H1 (cell line): Measurements from ENCODE around the gene ATR. TPM values are rescaled to one million over a fixed set of nuclear protein-coding genes. Genes with fewer than 3 reads are reported as not detected.

ENCODE experiments used
- CTCF ChIA-PET: fragments of 300-600 bp; sonication (Branson Sonifier 250); formaldehyde crosslinking; loops from one replicate; lab custom pipeline; 2021; ENCODE audit not compliant: partially characterized antibody; lab: Charles Lee
- POLR2A ChIA-PET: fragments of 300-600 bp; sonication (Branson Sonifier 250); formaldehyde crosslinking; loops from one replicate; lab custom pipeline; 2021; ENCODE audit warnings: inconsistent platforms; ENCODE audit not compliant: partially characterized antibody; lab: Charles Lee
- DNase-seq, 2 experiments: peaks; one replicate each; pipeline versions ENCODE4 v3.0.0 to v3.0.0-alpha.2; 2010 to 2022; ENCODE audit warnings: low spot score in 2 of 2, low read depth in 1 of 2, mixed read lengths in 1 of 2
- FAIRE-seq: peaks from 2 replicates; lab custom pipeline; 2011; peaks lifted over from hg19 to GRCh38; lab: Jason Lieb, UNC
- H2AFZ ChIP-seq: 2 replicates; pipeline ENCODE4 v1.8.1; 2012; ENCODE audit warnings: low read length, inconsistent platforms
- H2AK5ac ChIP-seq: 2 replicates; pipeline ENCODE4 v1.6.1; 2013; ENCODE audit warnings: low read depth, low read length
- H2BK120ac ChIP-seq: replicated peaks from 2 replicates; pipeline ENCODE3; 2013; ENCODE audit warnings: low read depth, low read length, inconsistent platforms
- H2BK12ac ChIP-seq: 2 replicates; pipeline ENCODE4 v1.6.1; 2013; ENCODE audit warnings: low read depth, low read length
- H2BK15ac ChIP-seq: 2 replicates; pipeline ENCODE4 v1.6.1; 2013; ENCODE audit warnings: low read length
- H2BK20ac ChIP-seq: 2 replicates; pipeline ENCODE4 v1.6.1; 2013; ENCODE audit warnings: low read length
- H2BK5ac ChIP-seq: 2 replicates; pipeline ENCODE4 v1.6.1; 2013; ENCODE audit warnings: low read depth, low read length
- H3K14ac ChIP-seq: 2 replicates; pipeline ENCODE4 v1.6.1; 2013; ENCODE audit warnings: inconsistent platforms; ENCODE audit not compliant: insufficient read length
- H3K18ac ChIP-seq: 2 replicates; pipeline ENCODE4 v1.6.1; 2013; ENCODE audit warnings: low read length; ENCODE audit errors: extremely low read depth
- H3K23ac ChIP-seq: 2 replicates; pipeline ENCODE4 v1.6.1; 2013; ENCODE audit warnings: inconsistent platforms; ENCODE audit not compliant: insufficient read length
- H3K23me2 ChIP-seq: 2 replicates; pipeline ENCODE4 v1.6.1; 2013; ENCODE audit warnings: low read depth, low read length
- H3K27ac ChIP-seq: 2 replicates; pipeline ENCODE4 v1.6.1; 2011; ENCODE audit warnings: low read depth, low read length, inconsistent platforms
- H3K27me3 ChIP-seq, 4 experiments: replicated peaks in 1 of 4; 1 replicate in 1 of 4; 2 replicates in 3 of 4; pipeline versions ENCODE4 v1.6.1 to v1.8.1; 2011 to 2013; ENCODE audit warnings: low read length in 3 of 4, mild to moderate bottlenecking in 3 of 4, inconsistent platforms in 2 of 4, mixed read lengths in 2 of 4, moderate library complexity in 1 of 4; ENCODE audit not compliant: control insufficient read depth in 3 of 4, insufficient read depth in 3 of 4; ENCODE audit errors: extremely low read depth in 1 of 4
- H3K36me3 ChIP-seq, 4 experiments: 2 replicates each; pipeline versions ENCODE4 v1.6.1 to v1.8.1; 2011 to 2013; ENCODE audit warnings: mild to moderate bottlenecking in 4 of 4, low read length in 3 of 4, moderate library complexity in 2 of 4, control low read depth in 1 of 4, inconsistent platforms in 1 of 4; ENCODE audit not compliant: insufficient read depth in 4 of 4, control insufficient read depth in 2 of 4
- H3K4ac ChIP-seq: replicated peaks from 2 replicates; pipeline ENCODE3; 2013; ENCODE audit warnings: low read length, low read depth, mixed read lengths, inconsistent platforms; ENCODE audit not compliant: insufficient read length
- H3K4me1 ChIP-seq, 4 experiments: replicated peaks in 1 of 4; 1 replicate in 1 of 4; 2 replicates in 3 of 4; pipeline versions ENCODE4 v1.6.1 to v1.8.1; 2011 to 2013; ENCODE audit warnings: low read length in 3 of 4, inconsistent platforms in 2 of 4, mixed read lengths in 1 of 4; ENCODE audit not compliant: insufficient read depth in 4 of 4, control insufficient read depth in 3 of 4
- H3K4me2 ChIP-seq, 2 experiments: 2 replicates each; pipeline versions ENCODE4 v1.6.1 to v1.8.1; 2011 to 2013; ENCODE audit warnings: low read depth in 2 of 2, low read length in 2 of 2, control low read depth in 1 of 2, inconsistent platforms in 1 of 2, mild to moderate bottlenecking in 1 of 2; ENCODE audit not compliant: insufficient read depth in 1 of 2
- H3K4me3 ChIP-seq, 4 experiments: fragments of 200-600, 300-600 bp in 1 of 4; sonication (generic), shearing (Covaris generic), sonication (Bioruptor Twin) in 1 of 4; 2 replicates each; pipeline versions ENCODE4 v1.5.1 to v1.8.1; 2011 to 2016; ENCODE audit warnings: low read length in 4 of 4, low read depth in 3 of 4, control low read depth in 2 of 4, inconsistent platforms in 2 of 4, mild to moderate bottlenecking in 2 of 4, mixed read lengths in 1 of 4, moderate library complexity in 1 of 4; ENCODE audit not compliant: insufficient read depth in 2 of 4; ENCODE audit errors: extremely low read depth in 1 of 4
- H3K56ac ChIP-seq: replicated peaks from 2 replicates; pipeline ENCODE3; 2013; ENCODE audit warnings: low read depth, mild to moderate bottlenecking, mixed read lengths, low read length, inconsistent platforms; ENCODE audit not compliant: insufficient read length
- H3K79me1 ChIP-seq: 2 replicates; pipeline ENCODE4 v1.6.1; 2013; ENCODE audit warnings: low read depth, low read length, control low read depth
- H3K79me2 ChIP-seq, 2 experiments: 2 replicates each; pipeline versions ENCODE4 v1.6.1 to v1.8.1; 2012 to 2013; ENCODE audit warnings: low read length in 2 of 2, mild to moderate bottlenecking in 2 of 2, inconsistent platforms in 1 of 2; ENCODE audit not compliant: insufficient read depth in 2 of 2, control insufficient read depth in 1 of 2
- H3K9ac ChIP-seq, 4 experiments: replicated peaks in 1 of 4; 1 replicate in 1 of 4; 2 replicates in 3 of 4; pipeline versions ENCODE4 v1.6.1 to v1.8.1; 2011 to 2013; ENCODE audit warnings: low read depth in 3 of 4, low read length in 3 of 4, control low read depth in 2 of 4, mild to moderate bottlenecking in 2 of 4, moderate library complexity in 2 of 4, inconsistent platforms in 1 of 4; ENCODE audit errors: extremely low read depth in 1 of 4
- H3K9me3 ChIP-seq, 2 experiments: 2 replicates each; pipeline versions ENCODE4 v1.6.1 to v1.8.1; 2012 to 2013; ENCODE audit warnings: mild to moderate bottlenecking in 2 of 2, moderate library complexity in 2 of 2, control low read depth in 1 of 2, inconsistent platforms in 1 of 2, low read depth in 1 of 2, low read length in 1 of 2, mixed read lengths in 1 of 2; ENCODE audit not compliant: insufficient read depth in 2 of 2
- H4K20me1 ChIP-seq, 2 experiments: replicated peaks in 1 of 2; 2 replicates each; pipeline versions ENCODE3 to v1.8.1; 2011 to 2013; ENCODE audit warnings: inconsistent platforms in 2 of 2, low read length in 2 of 2, mild to moderate bottlenecking in 1 of 2; ENCODE audit not compliant: insufficient read depth in 2 of 2, control insufficient read depth in 1 of 2
- H4K5ac ChIP-seq: 2 replicates; pipeline ENCODE4 v1.6.1; 2013; ENCODE audit warnings: low read length, low read depth, mixed read lengths, inconsistent platforms; ENCODE audit not compliant: insufficient read length
- H4K8ac ChIP-seq: 2 replicates; pipeline ENCODE4 v1.8.0; 2013; ENCODE audit warnings: mild to moderate bottlenecking, moderate library complexity, low read length, inconsistent platforms; ENCODE audit not compliant: insufficient read depth; ENCODE audit errors: extremely low read depth
- H4K91ac ChIP-seq: replicated peaks from 2 replicates; pipeline ENCODE3; 2013; ENCODE audit warnings: low read length, mixed read lengths, inconsistent platforms; ENCODE audit not compliant: insufficient read length
- CEBPB ChIP-seq: IDR thresholded peaks from 2 replicates; pipeline ENCODE4 v1.6.1; 2012; ENCODE audit warnings: low read depth, low read length
- EGR1 ChIP-seq: IDR thresholded peaks from 2 replicates; pipeline ENCODE4 v1.6.1; 2011; ENCODE audit warnings: low read depth, low read length, borderline replicate concordance
- WGBS, 2 experiments: shearing (Covaris generic) in 1 of 2; methylation state at CpG; one replicate each; pipeline versions ENCODE4 v1.1.6 to v1.1.7; 2013 to 2015; ENCODE audit warnings: low lambda C conversion rate in 2 of 2, mixed read lengths in 2 of 2, inconsistent platforms in 1 of 2, low coverage in 1 of 2, missing lambda C conversion rate in 1 of 2; ENCODE audit not compliant: insufficient replicate concordance in 2 of 2, insufficient coverage in 1 of 2, insufficient read length in 1 of 2; ENCODE audit errors: extremely low coverage in 1 of 2, missing lambda C conversion rate in 1 of 2; 5-methylcytosine and 5-hydroxymethylcytosine counted together
- polyA plus RNA-seq, 7 experiments: library from polyadenylated mRNA; depleted of rRNA in 3 of 7; stranded (reverse) in 5 of 7; unstranded in 2 of 7; fragments of >200 nt in 5 of 7; fragments of 200-250 nt in 2 of 7; gene quantifications; 1 replicate in 5 of 7; 2 replicates in 1 of 7; 4 replicates in 1 of 7; pipeline versions ENCODE4 v1.2.1 to v1.2.3, GENCODE V29; 2011 to 2013; ENCODE audit warnings: missing spikeins in 2 of 7, mixed read lengths in 2 of 7
- total RNA-seq: library from RNA; stranded (reverse); fragmentation: NEBNext Ultra II Directional; extraction: Animal tissue kit (Norgen Biotek cat#: 25700); gene quantifications from 2 replicates; pipeline ENCODE4 v1.2.1, GENCODE V29; 2021

ATR gene
- total and polyA plus RNA-seq, 2 of the 8 experiments (the other 6 are each of a cell fraction or from before 2014, with no cell fraction given), result 8.4 to 23.2 TPM

DNA sequence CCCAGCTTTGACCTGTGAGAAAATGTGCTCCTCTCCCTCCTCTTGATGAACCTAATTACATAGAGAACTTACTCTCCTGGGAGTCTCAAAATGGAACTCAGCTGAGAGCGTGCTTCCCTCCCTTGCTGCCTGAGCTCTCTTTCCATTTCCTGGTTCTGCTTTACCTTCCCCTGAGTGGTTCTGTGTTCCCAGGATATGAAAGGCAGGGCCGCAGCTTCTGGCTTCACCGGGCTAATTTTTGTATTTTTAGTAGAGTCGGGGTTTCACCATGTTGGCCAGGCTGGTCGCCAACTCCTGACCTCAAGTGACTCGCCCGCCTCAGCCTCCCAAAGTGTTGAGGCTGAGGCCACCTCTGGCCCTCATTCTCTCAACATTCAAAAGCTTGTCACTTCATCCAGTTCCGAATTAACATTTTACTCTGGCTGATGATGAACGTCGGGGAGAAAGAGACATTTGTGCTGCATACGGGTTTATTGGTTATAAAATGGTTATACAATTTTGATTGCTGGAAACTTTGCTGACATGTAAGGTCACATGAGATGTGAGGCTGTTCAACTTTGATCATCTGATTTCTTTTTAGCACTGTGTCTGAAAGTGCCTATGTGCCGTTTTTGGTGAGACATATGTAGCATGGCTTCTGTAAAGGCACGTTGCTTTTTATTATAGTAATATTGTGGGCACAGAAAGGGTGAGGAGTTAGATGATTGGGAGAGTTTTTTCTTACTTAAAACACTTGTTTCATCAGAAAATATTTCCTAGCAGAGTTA lies 24.3 kb upstream of the ATR start:
- H3K9me3 ChIP-seq, result no peaks in the 10 kb centered on the region
- FAIRE-seq (no peak), DNase-seq (no peak)
- H4K20me1 ChIP-seq, result no peaks in the 10 kb centered on the region
- H3K4me3 ChIP-seq, result no peak overlapping the region
- no peak overlapping the region for H3K9ac ChIP-seq
- no peak overlapping the region for H2AK5ac ChIP-seq
- no peaks in the 10 kb centered on the region for H3K27me3 ChIP-seq
- H3K14ac ChIP-seq, result no peak overlapping the region
- H3K36me3 ChIP-seq, result peaks cover 0 to 2% (median 0%) of the 10 kb centered on the region in 4 experiments; a peak in 1 of 8 replicates
- H3K27ac ChIP-seq, result no peak overlapping the region
- no peak overlapping the region for H2BK12ac ChIP-seq
- no peak overlapping the region for H3K23ac ChIP-seq
- 90% methylated on average over 13 of the region's 13 CpGs; no CpG with 5 or more reads in 1 of the 2 experiments for WGBS, 2 experiments
- no peak overlapping the region for H4K8ac ChIP-seq
- no peak overlapping the region for H3K18ac ChIP-seq
- H4K91ac ChIP-seq, result no peak overlapping the region
- no peak overlapping the region for H2AFZ ChIP-seq
- no peak overlapping the region for H2BK20ac ChIP-seq
- no peak overlapping the region for H3K4ac ChIP-seq
- CTCF ChIA-PET, result interaction anchor here (0.8 to 1.5 kb wide), 6 partner anchors 8 to 392 kb away, joined by 3 to 4 read pairs (median 4); no protein-coding TSS in a partner anchor
- H3K79me1 ChIP-seq, result no peaks in the 10 kb centered on the region; the same call in 1 of the 2 replicates
- no peak overlapping the region for H3K56ac ChIP-seq
- H3K79me2 ChIP-seq, result peaks cover 0 to 3% of the 10 kb centered on the region in 2 experiments; a peak in 2 of 4 replicates
- H3K4me2 ChIP-seq, result no peak overlapping the region
- POLR2A ChIA-PET, result interaction anchor here (0.9 to 1.0 kb wide), 2 partner anchors 11 to 24 kb away, joined by 3 to 4 read pairs; partner anchors contain the start of gene ATR
- no peak for TF ChIP-seq CEBPB
- TF ChIP-seq EGR1, result no peak
- no peak overlapping the region for H2BK15ac ChIP-seq
- no peaks in the 10 kb centered on the region for H3K4me1 ChIP-seq
- H4K5ac ChIP-seq, result no peak overlapping the region
- H2BK120ac ChIP-seq, result no peak overlapping the region
- H3K23me2 ChIP-seq, result peaks cover 2% of the 10 kb centered on the region; the same call in 1 of the 2 replicates
- no peak overlapping the region for H2BK5ac ChIP-seq
